Measurements from ENCODE around the gene RUNX3. TPM values are rescaled to one million over a fixed set of nuclear protein-coding genes. Genes with fewer than 3 reads are reported as not detected.

RUNX3 gene
- polyA plus RNA-seq, 1 of the 3 experiments (the other 2 are of a cell fraction), result not detected

DNA sequence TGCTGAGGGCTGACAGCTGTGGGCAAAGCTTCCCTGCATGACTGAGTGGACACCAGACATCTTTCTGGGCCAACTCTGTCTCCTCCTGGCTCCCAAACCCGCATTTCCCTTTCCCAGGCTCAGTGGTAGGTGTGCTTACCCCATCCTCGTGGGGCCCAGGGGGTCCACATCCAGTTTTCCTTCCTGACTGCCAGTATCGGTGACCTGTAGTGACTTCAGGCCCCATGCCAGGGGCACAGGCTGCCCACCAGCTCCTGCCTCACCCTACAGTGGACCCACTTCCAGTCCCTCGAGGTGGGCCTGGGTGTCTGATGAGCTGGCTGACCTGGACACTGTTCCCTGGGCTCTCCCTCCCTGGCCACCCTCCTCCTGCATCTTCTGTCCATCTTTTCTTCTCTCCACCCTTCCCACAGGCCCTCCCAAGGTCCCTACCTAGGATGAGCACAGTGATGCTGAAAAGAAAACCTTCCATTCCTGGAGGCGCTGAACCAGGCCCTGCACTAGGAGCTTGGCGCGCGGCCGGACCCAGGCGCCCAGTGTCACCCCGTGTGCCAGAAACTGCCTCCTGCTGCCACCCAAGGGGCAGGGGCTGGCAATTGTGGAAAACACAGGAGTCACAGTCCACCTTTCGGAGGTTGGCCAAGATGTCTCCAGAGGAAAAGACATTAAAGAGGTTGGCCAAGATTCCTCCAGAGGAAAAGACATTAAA, 67.1 kb downstream of the RUNX3 start:
- 87% methylated on average over 9 of the region's 12 CpGs for WGBS (ENCODE audit: low lambda C conversion rate)
- no peaks in the 10 kb centered on the region for H3K27me3 ChIP-seq (ENCODE audit: insufficient read depth)
- H3F3A ChIP-seq (replicated peaks; ENCODE audit: insufficient read depth), result no peaks in the 10 kb centered on the region
- ChIA-PET CTCF (interaction anchor here (1.1 to 2.8 kb wide), 4 partner anchors 9 to 187 kb away, joined by 3 to 13 read pairs (median 6); no protein-coding TSS in a partner anchor), POLR2A (no interaction called here)
- H3K36me3 ChIP-seq (replicated peaks in 1 of 2; ENCODE audit: control insufficient read depth in 1 of 2, insufficient read depth in 2 of 2, low read length in 1 of 2), result no peaks in the 10 kb centered on the region
- H3K27ac ChIP-seq (ENCODE audit: low read depth in 2 of 2, low read length in 1 of 2), result no peak overlapping the region
- H3K9ac ChIP-seq, result no peak overlapping the region
- no peaks in the 10 kb centered on the region for H3K9me3 ChIP-seq
- TF ChIP-seq EP300 (IDR thresholded peaks at IDR 0.05; ENCODE audit: borderline replicate concordance in 1 of 2, low read depth in 1 of 2, low read length in 1 of 2) (no peak), USF1 (IDR thresholded peaks at IDR 0.05; ENCODE audit: borderline replicate concordance, low read depth) (no peak), NFIC (IDR thresholded peaks at IDR 0.05; ENCODE audit: borderline replicate concordance) (no peak), RCOR1 (IDR thresholded peaks at IDR 0.05; ENCODE audit: low read length) (no peak), GABPA (IDR thresholded peaks at IDR 0.05; ENCODE audit: low read depth) (no peak), ZBTB33 (IDR thresholded peaks at IDR 0.05; ENCODE audit: borderline replicate concordance, low read depth) (no peak), POLR2AphosphoS5 (IDR thresholded peaks at IDR 0.05; ENCODE audit: low read depth, low read length) (no peak), FOXJ3 (CRISPR knock-in tag; IDR thresholded peaks at IDR 0.05) (no peak), SMC3 (IDR thresholded peaks at IDR 0.05; ENCODE audit: low read depth, low read length) (no peak), ELF1 (IDR thresholded peaks at IDR 0.05) (no peak), FOSL2 (IDR thresholded peaks at IDR 0.05; ENCODE audit: borderline replicate concordance, low read depth) (no peak), REST (IDR thresholded peaks at IDR 0.05; ENCODE audit: low read depth, low read length) (no peak), USF2 (IDR thresholded peaks at IDR 0.05; ENCODE audit: borderline replicate concordance, low read depth, low read length) (no peak), TCF12 (IDR thresholded peaks at IDR 0.05) (no peak), CHD2 (IDR thresholded peaks at IDR 0.05; ENCODE audit: low read length, partially characterized antibody) (no peak), RFX5 (IDR thresholded peaks at IDR 0.05; ENCODE audit: low read length) (no peak), TEAD4 (IDR thresholded peaks at IDR 0.05; ENCODE audit: borderline replicate concordance, insufficient read depth) (no peak)
- TF ChIP-seq, protein P1, sequence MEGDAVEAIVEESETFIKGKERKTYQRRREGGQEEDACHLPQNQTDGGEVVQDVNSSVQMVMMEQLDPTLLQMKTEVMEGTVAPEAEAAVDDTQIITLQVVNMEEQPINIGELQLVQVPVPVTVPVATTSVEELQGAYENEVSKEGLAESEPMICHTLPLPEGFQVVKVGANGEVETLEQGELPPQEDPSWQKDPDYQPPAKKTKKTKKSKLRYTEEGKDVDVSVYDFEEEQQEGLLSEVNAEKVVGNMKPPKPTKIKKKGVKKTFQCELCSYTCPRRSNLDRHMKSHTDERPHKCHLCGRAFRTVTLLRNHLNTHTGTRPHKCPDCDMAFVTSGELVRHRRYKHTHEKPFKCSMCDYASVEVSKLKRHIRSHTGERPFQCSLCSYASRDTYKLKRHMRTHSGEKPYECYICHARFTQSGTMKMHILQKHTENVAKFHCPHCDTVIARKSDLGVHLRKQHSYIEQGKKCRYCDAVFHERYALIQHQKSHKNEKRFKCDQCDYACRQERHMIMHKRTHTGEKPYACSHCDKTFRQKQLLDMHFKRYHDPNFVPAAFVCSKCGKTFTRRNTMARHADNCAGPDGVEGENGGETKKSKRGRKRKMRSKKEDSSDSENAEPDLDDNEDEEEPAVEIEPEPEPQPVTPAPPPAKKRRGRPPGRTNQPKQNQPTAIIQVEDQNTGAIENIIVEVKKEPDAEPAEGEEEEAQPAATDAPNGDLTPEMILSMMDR (IDR thresholded peaks at IDR 0.05), result no peak
- TF ChIP-seq, protein P2, sequence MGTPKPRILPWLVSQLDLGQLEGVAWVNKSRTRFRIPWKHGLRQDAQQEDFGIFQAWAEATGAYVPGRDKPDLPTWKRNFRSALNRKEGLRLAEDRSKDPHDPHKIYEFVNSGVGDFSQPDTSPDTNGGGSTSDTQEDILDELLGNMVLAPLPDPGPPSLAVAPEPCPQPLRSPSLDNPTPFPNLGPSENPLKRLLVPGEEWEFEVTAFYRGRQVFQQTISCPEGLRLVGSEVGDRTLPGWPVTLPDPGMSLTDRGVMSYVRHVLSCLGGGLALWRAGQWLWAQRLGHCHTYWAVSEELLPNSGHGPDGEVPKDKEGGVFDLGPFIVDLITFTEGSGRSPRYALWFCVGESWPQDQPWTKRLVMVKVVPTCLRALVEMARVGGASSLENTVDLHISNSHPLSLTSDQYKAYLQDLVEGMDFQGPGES (IDR thresholded peaks at IDR 0.05; ENCODE audit: low read depth, low read length), result no peak
- H2AFZ ChIP-seq (ENCODE audit: low read depth), result no peak overlapping the region
- H3K4me2 ChIP-seq, result no peak overlapping the region
- no peaks in the 10 kb centered on the region for H4K20me1 ChIP-seq (ENCODE audit: insufficient read depth)
- DNase-seq, result no peak
- H3K4me3 ChIP-seq (ENCODE audit: low read depth in 2 of 2, low read length in 1 of 2), result no peak overlapping the region
- H3K4me1 ChIP-seq (ENCODE audit: control insufficient read depth in 1 of 2, insufficient read depth in 2 of 2, low read depth in 1 of 2, low read length in 1 of 2), result no peaks in the 10 kb centered on the region
- H3K79me2 ChIP-seq (ENCODE audit: insufficient read depth), result no peaks in the 10 kb centered on the region
- no peaks in the 10 kb centered on the region for H3K9me2 ChIP-seq
